ENCODE measurements around the gene TRIP13.
A peak's percentile ranks its signal among the peaks of the same experiment; 100 is the strongest.
"Not testable (repeated sequence)": the region's sequence is repeated elsewhere in the genome, so short reads cannot be mapped to it uniquely, and the experiment has no call there.

TRIP13 gene, protein sequence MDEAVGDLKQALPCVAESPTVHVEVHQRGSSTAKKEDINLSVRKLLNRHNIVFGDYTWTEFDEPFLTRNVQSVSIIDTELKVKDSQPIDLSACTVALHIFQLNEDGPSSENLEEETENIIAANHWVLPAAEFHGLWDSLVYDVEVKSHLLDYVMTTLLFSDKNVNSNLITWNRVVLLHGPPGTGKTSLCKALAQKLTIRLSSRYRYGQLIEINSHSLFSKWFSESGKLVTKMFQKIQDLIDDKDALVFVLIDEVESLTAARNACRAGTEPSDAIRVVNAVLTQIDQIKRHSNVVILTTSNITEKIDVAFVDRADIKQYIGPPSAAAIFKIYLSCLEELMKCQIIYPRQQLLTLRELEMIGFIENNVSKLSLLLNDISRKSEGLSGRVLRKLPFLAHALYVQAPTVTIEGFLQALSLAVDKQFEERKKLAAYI

DNA sequence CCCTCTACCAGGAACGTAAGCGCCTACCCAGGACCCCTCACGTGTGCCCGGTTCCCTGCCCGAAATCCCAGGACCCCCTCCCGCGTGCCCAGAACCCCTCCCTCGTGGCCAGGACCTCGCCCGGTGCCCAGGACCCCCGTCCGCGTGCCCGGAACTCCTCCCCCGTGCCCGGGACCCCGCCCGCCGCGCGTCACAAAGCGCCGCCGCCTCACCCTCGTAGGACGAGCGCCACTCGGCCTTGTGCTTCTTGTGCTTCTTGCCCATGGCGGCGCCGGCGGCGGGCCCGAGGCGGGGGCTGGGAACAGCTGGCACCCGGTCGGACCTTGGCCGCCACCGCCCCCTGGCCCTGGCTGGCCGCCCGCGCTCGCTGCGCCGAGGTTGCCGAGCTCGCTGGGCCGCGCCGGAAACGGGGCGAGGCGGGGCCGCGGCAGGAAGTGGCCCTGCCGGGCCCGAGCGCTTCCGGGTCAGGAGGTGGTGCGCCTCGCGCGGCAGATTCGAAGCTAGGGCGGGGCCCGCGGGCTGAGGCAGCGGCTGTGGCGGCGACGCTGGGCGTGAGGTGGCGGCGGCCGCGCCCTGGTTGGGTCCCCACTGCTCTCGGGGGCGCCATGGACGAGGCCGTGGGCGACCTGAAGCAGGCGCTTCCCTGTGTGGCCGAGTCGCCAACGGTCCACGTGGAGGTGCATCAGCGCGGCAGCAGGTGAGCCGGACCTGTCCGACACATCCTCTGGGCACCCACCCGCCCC is at the start of gene TRIP13, which contains the start of gene BRD9:
TRIP13 (plus strand) TSS at position 491 of the 743 bp plus-strand sequence; CDS start at position 606, 115 bp downstream.
BRD9 (minus strand) TSS at position 408 of the 743 bp plus-strand sequence; CDS start at position 264, 144 bp downstream.
- DNase-seq: peak; percentile 79

DNA sequence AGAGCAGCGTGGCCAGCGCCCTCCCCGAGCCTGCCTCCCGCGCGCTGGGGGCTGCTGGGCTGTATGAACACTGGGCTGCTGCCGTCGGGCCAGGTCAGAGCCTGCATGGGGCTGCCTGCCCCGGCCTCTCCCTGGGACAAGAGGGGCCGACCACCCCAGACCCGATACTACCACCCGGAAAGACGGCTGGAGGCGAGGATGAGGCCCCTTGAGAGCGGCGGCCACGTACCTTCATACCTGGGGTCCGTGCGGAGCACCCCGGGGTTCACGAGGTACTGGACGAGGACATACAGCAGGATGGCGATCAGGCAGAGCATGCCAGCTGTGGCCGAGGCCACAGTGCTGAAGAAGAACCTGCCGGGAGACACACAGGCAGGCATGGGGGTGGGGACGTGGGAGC is 49.3 kb upstream of the TRIP13 start:
- DNase-seq: not testable (repeated sequence)

DNA sequence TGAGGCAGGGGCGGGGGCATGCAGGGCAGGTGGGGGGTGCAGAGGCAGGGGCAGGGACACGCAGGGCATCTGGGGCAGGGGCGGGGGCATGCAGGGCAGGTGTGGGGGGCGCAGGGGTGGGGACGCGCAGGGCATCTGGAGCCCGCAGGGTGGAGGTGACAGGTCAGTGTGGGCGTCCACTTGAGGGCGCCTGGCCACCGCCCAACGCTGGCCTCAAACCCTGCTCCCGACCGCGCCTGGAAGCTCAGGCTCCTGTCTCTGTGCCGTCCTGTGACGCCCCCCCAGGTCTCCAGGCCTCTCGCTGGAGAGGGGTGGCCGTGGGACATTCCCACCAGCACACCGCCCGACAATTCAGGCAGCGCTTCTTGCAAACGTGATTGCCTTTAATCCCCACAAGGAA is 48.8 kb upstream of the TRIP13 start:
- not testable (repeated sequence) for DNase-seq

DNA sequence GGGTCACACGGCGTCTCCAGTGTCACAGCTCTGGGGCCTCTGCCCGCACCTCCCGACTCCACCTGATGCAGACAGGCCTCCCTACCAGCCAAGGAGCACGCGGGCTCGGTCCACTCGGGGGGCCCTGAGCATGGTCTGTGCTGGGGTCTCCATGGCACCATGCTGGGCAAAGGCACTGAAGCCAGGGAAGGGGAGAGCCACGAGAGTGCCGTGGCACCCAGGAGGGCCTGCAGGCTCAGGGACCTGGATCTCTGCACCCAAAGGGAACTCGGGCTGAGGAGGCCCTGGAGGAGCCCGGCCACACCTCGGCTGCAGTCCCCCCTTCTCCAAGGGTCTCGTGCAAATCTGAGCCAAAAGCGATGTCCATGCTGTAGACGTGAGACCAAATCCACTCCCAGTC is 48.3 kb upstream of the TRIP13 start:
- DNase-seq: not testable (repeated sequence)

DNA sequence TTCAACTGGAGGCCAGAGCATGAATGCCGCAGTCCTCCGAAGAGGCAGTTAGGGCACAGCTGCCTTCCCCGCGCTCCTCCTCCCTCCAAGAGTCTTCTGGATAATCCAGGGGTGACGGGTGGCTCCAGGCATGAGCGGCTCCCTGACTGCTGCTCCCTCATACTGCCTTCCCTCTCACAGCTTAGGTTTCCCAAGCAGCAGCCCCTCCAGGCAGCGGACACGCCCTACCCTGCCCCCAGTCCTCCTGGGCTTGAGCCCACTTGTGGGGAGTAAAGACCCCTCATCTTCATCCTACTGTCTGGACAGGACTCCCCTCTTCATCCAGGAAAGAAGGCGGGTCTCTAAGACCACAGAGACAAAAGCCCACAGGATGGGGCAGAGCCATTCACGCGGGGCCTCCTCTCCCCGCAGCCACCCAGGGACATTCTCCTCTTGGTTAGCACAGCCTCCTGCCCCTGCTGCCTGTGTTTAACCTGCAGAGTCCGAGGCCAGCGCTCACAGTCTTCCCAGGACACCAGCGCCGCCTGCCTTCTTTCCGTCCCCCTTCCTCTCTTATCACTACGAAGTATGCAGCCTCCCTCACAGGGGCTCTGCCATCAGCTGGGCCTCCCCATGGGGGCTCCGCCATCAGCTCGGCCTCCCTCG is 47.5 kb upstream of the TRIP13 start:
- not testable (repeated sequence) for DNase-seq

DNA sequence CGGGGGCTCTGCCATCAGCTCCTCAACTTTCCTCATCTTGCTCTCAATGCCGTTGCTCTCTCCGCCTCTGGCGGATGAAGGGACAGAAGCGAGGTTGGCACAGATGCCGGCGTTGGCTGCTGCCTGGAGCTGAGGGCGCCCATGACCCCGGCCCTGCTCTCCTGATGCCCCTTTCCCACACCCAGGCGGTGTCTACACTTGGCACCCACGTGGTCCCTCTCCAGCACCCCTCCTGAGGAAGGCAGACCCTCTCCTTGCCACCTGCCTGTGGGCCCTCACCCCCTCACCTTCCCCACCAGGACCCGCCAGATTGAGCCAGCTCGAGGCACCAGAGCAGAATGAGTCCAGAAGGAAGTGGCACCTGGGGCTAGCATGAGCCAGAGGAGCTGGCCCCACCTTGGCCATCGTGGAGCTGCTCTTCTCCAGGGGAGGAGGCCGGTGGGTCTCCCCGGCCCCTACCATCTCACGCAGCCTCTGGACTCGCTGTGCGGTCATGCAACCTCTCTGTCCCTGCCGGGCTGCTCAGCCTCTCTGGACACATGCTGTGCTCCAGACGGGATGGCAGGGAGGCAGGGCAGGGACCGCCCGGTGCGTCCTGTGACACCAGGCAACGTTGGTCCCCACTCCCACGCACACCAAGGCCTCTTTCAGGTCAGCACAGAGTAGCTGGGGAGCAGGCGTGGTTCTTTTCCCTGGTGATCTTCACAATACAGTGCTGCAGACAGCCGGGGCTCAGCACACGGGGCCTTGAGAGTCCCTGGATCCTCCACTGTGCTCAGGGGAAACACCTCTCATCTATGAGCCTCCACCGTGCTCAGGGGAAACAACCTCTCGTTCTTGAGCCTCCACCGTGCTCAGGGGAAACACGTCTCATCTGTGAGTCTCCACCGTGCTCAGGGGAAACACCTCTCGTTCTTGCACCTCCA is 46.7 kb upstream of the TRIP13 start:
- not testable (repeated sequence) for DNase-seq

DNA sequence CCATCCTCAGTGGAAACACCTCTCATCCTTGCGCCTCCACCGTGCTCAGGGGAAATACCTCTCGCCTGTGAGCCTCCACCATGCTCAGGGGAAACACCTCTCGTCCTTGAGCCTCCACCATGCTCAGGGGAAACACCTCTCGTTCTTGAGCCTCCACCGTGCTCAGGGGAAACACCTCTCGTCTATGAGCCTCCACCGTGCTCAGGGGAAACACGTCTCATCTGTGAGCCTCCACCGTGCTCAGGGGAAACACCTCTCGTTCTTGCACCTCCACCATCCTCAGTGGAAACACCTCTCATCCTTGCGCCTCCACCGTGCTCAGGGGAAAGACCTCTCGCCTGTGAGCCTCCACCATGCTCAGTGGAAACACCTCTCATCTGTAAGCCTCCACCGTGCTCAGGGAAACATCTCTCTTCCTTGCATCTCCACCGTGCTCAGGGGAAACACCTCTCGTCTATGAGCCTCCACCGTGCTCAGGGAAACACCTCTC is 46.0 kb upstream of the TRIP13 start:
- DNase-seq: not testable (repeated sequence)

DNA sequence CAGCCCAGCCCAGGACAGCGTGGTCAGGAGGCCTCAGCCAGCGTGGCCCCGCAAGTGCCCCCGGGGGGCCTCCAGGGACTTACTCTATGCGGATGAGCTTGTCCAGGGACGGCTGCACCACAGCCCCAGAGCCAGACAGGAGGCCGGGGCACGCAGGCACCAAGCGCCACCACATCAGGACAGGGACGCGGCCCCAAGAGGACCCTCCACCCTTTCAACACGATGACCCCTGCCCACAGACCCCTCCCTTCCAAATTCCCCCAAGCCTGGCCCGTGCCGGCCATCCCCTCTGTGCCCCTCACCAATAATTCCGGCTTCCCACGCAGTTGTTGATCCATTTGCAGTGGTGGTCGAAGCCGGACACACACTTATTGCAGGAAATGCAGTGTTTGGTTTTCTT is 45.5 kb upstream of the TRIP13 start:
- not testable (repeated sequence) for DNase-seq

DNA sequence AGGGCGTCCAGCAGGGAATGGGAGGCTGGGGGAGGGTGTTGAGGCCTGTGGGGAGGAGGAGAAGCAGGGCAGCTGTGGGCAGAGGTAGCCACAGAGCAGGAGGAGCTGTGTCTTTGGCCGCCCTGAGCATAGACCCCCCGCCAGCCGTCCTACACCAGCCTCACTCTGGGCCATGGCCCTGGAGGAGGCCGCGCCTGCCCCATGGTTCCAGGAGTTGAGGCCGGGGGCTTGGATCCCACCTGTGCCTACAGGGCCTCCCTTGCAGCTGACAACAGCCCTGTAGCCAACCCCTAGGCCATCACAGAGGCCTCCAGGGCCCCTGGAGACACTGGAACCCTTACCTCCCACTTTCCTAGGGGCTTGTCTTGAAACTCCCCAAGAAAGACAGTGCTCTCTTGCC is 44.9 kb upstream of the TRIP13 start:
- not testable (repeated sequence) for DNase-seq

DNA sequence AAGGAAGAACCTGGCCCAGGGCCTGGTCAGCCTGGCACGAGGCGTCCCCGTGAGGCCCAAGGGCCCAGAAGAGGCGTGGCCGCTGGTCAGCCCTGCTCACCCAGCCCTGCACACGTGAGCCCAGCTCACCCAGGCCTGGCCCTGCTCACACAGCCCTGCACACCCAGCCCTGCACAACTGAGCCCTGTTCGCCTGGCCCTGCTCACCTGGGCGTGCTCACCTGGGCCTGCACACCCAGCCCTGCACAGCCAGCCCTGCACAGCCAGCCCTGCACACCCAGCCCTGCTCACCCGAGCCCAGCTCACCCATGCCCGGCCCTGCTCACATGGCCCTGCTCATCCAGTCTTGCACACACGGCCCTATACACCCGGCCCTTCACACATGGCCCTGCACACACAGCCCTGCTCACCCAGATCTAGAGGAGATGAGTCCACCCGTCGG is 44.0 kb upstream of the TRIP13 start:
- DNase-seq: no peak

DNA sequence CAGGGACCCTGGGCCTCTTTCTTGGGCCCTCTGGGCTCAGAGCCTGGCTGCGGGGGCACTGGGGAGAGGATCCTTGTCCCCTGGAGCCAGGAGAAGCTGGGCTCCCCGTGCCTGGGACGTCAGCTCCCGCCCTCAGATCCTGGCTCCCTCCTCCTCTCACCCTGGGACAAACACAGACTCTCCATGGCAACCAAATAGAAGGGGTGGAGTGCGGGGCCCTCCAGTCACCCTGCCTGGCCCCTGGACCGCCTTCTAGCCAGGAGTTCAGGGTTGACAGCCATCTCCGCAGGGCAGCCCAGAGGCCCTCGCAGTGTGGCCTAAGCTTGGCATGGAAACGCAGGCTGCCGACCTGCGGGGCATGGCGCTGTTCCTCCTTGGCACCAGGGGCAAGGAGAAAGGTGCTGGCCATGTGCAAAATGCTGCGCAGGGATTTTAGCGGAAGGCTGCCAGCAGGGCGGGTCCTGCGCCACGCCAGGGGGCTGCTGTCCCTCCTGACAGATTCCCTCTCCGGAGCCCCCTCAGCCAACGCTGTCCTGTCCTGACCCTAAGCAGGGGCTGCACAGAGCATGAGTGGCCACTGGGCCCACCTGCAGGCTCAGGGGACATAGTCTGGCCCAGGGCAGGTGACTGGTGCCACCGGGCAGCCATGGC is 42.9 kb upstream of the TRIP13 start:
- DNase-seq: no peak

DNA sequence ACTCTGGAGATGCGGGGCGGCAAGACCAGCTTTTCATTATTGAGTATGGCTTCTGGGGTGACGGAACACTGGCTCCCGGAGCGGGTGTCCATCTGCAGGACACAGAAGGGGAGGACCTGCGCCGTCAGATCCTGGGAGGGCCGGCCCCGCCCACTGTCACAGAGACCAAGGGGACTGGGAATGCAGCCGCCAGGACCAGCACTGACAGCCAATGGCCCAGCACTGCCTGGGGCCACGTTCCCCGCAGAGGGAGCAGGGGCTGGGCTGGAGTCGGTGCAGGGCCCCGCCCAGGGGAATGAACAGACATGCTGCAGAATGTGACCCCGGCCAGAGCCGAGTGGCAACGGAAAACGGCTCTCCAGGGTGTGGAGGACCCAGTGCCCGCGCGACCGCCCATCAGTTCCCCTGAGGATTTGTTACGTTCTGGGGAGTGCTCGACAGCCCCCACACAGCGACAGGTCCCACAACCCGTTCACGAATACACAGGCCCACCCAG is 42.1 kb upstream of the TRIP13 start, which contains the start of gene ZDHHC11:
ZDHHC11 (minus strand) TSS at position 476 of the 496 bp plus-strand sequence; CDS start at position 92, 384 bp downstream.
- DNase-seq: no peak

DNA sequence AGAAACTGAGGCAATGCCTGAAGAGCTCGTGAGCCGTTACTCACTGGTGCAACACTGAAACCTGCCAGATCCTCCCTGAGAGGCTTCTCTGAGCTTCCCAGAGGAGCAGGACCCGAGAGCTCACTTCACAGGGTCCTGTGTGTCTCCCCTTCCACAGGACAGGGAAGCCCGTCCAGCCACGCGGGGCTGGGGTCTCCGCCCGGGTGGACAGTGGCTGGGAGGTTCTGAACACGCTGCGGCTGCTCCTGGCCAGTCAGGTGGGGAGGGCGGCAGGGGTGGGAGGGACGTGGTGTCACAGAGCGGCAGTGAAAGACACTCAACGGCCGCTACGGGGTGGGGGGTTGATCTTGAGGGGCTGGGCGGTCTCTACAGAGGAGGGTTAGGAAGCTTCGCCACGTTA is 41.6 kb upstream of the TRIP13 start:
- DNase-seq: no peak

DNA sequence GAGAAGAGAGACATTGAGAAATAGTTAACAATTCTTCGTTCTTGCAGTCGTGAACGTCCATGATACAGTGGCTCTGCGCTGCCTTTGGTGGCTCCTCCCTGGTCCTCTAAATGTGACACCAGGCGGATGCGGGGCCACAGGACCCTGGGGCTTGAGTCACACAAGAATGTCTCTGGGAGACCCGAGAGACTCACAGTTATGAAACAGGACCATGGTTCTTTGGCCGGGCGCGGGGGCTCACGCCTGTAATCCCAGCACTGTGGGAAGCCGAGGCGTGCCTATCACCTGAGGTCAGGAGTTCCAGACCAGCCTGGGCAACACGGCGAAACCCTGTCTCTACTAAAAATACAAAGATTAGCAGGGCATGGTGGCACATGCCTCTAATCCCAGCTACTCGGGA is 41.1 kb upstream of the TRIP13 start:
- no peak for DNase-seq

DNA sequence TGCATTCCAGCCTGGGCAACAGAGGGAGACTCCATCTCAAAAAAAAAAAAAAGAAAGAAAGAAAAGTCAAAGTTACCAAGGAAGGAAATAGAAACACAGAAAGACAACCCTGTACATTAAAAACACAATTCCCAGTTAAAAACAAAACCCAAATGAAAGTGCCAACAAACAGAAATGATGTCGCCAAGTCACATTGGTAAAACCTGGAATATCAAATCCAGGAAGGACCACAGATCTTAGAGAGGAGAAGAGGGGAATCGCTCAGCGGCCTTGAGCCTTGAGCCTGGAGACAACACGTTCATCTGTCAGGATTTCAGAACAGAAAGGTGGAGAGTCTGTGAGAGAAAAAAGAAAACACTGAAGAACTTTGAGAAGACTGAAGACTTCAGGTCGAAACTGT is 40.7 kb upstream of the TRIP13 start:
- DNase-seq: no peak

DNA sequence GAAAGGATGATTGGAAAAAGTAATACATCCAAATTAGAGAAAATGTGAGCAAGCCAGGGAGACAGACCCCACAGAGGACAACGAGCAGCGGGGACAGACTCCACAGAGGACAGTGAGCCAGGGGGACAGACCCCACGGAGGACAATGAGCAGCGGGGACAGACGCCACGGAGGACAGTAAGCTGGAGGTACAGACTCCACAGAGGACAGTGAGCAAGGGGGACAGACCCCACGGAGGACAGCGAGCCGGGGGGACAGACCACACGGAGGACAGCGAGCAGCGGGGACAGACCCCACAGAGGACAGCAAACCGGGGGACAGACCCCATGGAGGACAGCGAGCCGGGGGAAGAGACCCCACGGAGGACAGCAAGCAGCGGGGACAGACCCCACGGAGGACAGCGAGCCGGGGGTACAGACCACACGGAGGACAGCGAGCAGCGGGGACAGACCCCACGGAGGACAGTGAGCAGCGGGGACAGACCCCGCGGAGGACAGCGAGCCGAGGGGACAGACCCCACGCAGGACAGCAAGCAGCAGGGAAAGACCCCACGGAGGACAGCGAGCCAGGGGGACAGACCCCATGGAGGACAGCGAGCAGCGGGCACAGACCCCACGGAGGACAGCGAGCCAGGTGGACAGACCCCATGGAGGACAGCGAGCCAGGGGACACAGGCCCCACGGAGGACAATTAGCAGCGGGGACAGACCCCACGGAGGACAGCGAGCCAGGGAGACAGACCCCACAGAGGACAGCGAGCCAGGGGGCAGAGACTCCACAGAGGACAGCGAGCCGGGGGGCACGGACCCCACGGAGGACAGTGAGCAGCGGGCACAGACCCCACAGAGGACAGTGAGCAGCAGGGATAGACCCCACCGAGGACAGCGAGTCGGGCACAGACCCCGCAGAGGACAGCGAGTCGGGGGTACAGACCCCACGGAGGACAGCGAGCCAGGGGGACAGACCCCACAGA is 40.0 kb upstream of the TRIP13 start:
- DNase-seq: no peak

DNA sequence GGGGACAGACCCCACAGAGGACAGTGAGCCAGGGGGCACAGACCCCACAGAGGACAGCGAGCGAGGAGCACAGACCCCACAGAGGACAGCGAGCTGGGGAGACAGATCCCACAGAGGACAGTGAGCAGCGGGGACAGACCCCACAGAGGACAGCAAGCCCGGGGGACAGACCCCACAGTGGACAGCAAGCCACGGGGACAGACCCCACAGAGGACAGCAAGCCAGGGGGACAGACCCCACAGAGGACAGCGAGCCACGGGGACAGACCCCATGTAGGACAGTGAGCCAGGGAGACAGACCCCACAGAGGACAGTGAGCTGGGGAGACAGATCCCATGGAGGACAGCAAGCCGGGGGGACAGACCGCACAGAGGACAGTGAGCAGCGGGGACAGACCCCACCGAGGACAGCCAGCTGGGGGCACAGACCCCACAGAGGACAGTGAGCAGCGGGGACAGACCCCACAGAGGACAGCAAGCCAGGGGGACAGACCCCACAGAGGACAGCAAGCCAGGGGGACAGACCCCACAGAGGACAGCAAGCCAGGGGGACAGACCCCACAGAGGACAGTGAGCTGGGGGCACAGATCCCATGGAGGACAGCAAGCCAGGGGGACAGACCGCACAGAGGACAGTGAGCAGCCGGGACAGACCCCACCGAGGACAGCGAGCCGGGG is 39.1 kb upstream of the TRIP13 start:
- not testable (repeated sequence) for DNase-seq

DNA sequence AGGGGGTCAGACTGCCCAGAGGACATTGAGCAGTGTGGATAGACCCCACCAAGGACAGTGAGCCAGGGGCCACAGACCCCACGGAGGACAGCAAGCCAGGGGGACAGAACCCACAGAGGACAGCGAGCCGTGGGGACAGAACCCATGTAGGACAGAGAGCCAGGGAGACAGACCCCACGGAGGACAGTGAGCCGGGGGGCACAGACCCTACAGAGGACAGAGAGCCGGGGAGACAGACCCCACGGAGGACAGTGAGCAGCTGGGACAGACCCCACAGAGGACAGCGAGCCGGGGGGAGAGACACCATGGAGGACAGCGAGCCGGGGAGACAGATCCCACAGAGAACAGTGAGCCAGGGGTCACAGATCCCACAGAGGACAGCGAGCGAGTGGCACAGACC is 38.5 kb upstream of the TRIP13 start:
- DNase-seq: no peak
